Measurements from ENCODE around the gene C15orf61.

The C15orf61 gene

DNA sequence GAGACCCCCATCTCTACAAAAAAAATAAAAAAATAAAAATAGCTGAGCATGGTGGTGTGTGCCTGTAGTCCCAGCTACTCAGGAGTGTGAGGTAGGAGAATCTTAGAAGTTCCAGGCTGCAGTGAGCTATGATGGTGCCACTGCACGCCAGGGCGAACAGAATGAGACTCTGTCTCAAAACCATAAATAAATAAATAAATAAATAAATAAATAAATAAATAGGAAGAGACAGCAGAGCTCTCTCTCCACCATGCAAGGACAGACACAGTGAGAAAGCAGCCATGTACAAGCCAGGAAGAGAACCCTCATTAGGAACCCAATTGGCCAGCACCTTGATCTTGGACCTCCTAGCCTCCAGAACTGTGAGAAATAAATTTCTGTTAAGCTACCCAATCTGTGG lies 5.4 kb upstream of the C15orf61 start:
- H3K27me3 ChIP-seq, result no peaks in the 10 kb centered on the region
- no peak overlapping the region for H3K27ac ChIP-seq
- no peak overlapping the region for H3K4me3 ChIP-seq
- no peak for DNase-seq
- H3K4me1 ChIP-seq, result peaks cover 0 to 8% (median 0%) of the 10 kb centered on the region in 4 donors
- TF ChIP-seq, protein P1, sequence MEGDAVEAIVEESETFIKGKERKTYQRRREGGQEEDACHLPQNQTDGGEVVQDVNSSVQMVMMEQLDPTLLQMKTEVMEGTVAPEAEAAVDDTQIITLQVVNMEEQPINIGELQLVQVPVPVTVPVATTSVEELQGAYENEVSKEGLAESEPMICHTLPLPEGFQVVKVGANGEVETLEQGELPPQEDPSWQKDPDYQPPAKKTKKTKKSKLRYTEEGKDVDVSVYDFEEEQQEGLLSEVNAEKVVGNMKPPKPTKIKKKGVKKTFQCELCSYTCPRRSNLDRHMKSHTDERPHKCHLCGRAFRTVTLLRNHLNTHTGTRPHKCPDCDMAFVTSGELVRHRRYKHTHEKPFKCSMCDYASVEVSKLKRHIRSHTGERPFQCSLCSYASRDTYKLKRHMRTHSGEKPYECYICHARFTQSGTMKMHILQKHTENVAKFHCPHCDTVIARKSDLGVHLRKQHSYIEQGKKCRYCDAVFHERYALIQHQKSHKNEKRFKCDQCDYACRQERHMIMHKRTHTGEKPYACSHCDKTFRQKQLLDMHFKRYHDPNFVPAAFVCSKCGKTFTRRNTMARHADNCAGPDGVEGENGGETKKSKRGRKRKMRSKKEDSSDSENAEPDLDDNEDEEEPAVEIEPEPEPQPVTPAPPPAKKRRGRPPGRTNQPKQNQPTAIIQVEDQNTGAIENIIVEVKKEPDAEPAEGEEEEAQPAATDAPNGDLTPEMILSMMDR (IDR thresholded peaks at IDR 0.05), result no peak
- intact Hi-C loops (cut with DNase I; ENCODE audit: low total_unique reads), result no loop called here
- no peaks in the 10 kb centered on the region for H3K9me3 ChIP-seq
- H3K36me3 ChIP-seq, result peaks cover 6 to 39% (median 18%) of the 10 kb centered on the region in 3 donors

DNA sequence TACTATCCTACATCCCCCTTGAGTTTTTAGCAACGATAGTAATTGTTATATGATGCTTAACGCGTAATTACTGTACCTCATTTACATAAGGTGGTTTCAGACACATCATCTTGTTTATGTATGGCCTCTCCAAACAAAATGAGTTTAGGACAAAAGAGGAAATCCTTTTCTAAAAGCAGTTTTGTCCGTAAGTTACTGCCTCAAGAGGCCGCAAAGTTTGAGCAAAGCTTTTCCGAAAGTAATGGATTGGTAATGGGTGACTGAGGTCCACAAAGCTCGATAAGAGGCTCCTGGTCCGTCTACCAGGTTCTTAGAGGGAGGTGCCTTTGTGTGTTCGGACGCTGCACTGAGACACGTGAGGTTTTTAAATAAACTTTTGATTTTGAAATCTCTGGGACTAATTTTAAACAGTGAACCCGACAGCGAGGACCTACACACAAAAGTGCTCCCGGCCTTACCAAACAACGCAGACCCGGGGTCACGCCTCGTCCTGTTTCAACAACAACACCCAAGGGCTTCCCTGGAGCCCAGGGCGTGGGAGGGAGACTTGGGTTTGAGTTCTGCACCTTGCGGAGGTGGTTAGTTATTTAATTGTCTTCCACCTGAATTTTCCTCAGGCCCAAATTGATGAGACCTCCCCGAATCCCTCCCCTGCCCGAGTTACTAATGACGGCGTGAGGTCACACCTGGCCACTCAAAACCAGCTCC lies 456 bp upstream of the C15orf61 start:
- intact Hi-C loops (cut with DNase I; ENCODE audit: low total_unique reads), result loop anchor here (5.0 kb wide), 2 partner anchors 317 to 453 kb away; partner anchors contain the start of gene SMAD3
- H3K27me3 ChIP-seq, result no peaks in the 10 kb centered on the region
- TF ChIP-seq, protein P1 (IDR thresholded peaks at IDR 0.05), result no peak
- peaks cover 0 to 34% (median 17%) of the 10 kb centered on the region in 4 donors for H3K4me1 ChIP-seq
- peak in 1 of 2 donors; percentile 38 for DNase-seq
- peak overlapping the region; percentile 96 for H3K27ac ChIP-seq
- H3K4me3 ChIP-seq, result peak overlapping the region; percentile 86 to 87
- peaks cover 0 to 3% (median 0%) of the 10 kb centered on the region in 3 donors for H3K36me3 ChIP-seq
- H3K9me3 ChIP-seq, result no peaks in the 10 kb centered on the region

DNA sequence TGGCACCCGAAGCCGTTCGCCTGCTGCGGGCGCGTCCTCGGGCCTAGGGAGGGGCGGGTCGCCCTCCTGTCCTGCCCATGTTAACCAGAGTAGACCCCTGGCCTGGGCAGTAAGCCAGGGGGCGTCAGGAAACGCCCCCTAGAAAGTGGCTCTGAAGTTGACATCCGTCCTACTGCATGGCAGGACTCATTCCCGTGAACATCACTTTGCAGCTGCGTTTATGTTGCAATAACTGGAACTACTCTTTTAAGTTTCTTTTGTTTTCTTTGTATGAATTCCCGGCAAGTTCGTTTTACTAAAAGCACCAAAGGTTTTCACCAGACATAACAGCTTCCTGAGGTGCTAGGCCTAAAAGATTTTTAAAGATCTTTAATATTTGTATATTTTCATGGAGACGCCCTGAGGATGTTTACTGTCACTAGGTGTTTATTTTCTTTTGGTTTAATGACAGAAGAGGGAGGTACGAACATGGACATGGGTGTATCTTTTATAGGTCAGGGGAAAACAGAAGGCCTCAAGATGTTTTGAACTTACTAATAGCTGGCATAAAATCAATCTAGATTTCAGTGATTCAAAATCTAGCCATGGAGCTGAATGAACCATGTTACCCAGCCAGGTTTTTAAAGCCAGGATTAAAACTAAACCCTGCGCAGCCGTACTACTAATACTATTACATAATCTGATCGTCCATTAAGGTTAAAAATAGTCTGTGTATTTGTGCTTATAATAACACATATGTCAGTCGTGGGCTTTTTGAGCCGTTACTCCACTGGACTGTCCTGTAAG lies 1.0 kb downstream of the C15orf61 start:
- intact Hi-C loops (cut with DNase I; ENCODE audit: low total_unique reads), result loop anchor here (5.0 kb wide), 2 partner anchors 315 to 455 kb away; partner anchors contain the start of gene SMAD3
- peaks cover 0 to 34% (median 17%) of the 10 kb centered on the region in 4 donors for H3K4me1 ChIP-seq
- no peak for DNase-seq
- no peaks in the 10 kb centered on the region for H3K27me3 ChIP-seq
- H3K9me3 ChIP-seq, result no peaks in the 10 kb centered on the region
- TF ChIP-seq, protein P1 (IDR thresholded peaks at IDR 0.05), result no peak
- H3K27ac ChIP-seq, result peak overlapping the region; percentile 96
- peak overlapping the region; percentile 86 to 87 for H3K4me3 ChIP-seq
- peaks cover 0 to under 1% (median 0%) of the 10 kb centered on the region in 3 donors for H3K36me3 ChIP-seq

DNA sequence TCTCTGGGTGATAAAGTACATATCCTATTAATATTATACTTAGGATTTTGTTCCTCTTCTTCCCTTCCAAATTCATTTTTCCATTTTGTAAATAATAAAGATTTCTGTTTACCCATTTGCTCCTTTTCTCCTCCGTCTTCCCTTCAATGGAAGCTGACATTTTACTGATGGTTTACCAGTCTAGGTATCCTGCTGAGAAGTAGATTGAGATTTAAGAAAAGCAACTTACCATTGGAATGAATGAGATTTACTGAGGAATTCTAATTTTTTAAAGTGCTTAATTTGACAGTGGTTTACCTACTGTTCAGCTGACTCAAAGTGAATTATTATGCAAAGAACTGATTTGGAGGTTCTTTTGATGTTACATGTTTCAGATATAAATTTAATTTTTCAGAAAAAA lies 2.4 kb downstream of the C15orf61 start:
- no peaks in the 10 kb centered on the region for H3K27me3 ChIP-seq
- H3K4me1 ChIP-seq, result peaks cover 0 to 34% (median 17%) of the 10 kb centered on the region in 4 donors
- no peaks in the 10 kb centered on the region for H3K9me3 ChIP-seq
- H3K4me3 ChIP-seq, result no peak overlapping the region
- no peak for DNase-seq
- intact Hi-C loops (cut with DNase I; ENCODE audit: low total_unique reads), result loop anchor here (5.0 kb wide), 2 partner anchors 314 to 456 kb away; partner anchors contain the start of gene SMAD3
- H3K36me3 ChIP-seq, result peaks cover 0 to 12% (median 5%) of the 10 kb centered on the region in 3 donors
- TF ChIP-seq, protein P1 (IDR thresholded peaks at IDR 0.05), result no peak
- no peak overlapping the region for H3K27ac ChIP-seq

DNA sequence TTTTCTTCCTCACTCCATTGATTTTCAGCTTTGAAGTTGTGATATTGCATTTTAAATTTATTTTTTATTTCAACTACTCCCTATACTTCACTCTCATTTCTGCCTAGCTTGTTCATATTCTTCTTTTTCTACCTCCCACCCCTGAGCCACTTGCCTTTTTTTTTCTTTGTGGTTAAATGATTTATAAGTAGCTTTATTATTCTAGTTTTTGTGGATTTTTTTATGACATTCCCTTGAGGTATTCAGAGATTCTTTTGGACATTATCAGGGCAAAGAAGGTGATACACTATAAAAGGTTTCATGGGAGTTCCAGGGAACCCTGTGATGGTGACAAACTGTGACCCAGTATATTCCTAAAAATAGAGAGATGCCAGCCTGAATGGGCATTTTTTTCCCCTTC lies 3.3 kb downstream of the C15orf61 start:
- H3K4me1 ChIP-seq, result peaks cover 0 to 34% (median 17%) of the 10 kb centered on the region in 4 donors
- H3K9me3 ChIP-seq, result no peaks in the 10 kb centered on the region
- H3K36me3 ChIP-seq, result peaks cover 0 to 18% (median 6%) of the 10 kb centered on the region in 3 donors
- H3K27me3 ChIP-seq, result no peaks in the 10 kb centered on the region
- intact Hi-C loops (cut with DNase I; ENCODE audit: low total_unique reads), result loop anchor here (5.0 kb wide), 2 partner anchors 313 to 457 kb away; partner anchors contain the start of gene SMAD3
- H3K4me3 ChIP-seq, result no peak overlapping the region
- DNase-seq, result no peak
- TF ChIP-seq, protein P1 (IDR thresholded peaks at IDR 0.05), result no peak
- H3K27ac ChIP-seq, result no peak overlapping the region
